ENCODE measurements around the gene ANKRD1. TPM values are rescaled to one million over a fixed set of nuclear protein-coding genes. Genes with fewer than 3 reads are reported as not detected.

ANKRD1 gene
- total RNA-seq, 1 donor from 2014 or later, result 156 TPM

DNA sequence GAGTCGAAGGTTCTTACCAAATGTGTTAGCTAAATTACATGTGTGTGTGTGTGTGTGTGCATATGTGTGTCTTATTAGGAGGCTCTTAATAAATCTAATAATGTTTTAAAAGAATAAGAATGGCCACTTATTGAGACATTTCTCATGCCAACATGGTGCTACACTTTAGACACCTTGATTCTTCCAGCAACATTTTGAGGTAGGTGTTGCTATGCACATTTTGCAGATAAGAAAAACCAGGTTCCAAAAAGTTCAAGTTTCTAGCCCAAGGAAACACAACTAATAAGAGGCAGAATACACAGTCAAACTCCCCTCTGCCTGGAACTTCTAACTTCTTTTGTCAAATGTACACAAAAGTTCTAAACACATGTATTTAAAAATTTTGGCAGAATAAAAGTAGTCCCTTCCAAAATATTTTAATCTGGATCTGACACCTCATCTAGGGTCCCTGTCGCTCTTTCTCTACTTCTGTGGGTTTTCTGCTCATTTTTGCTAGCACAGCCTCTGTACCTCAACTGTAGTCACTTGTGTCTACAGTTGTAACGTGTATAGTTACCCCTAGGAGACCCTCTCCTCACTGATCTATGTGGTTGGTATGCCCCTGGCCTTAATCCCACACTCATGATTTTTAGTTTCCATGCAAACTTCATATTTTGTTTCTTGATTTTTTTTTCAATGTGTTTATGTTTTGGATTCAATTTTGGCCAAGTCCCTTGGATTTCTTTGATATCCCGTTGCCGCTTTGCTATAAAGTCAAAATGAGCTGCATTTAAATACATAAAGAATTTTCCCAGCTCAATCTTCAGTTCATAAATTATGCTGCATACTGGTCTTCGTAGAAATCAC is 4.3 kb downstream of the ANKRD1 start:
- no peak overlapping the region for H3K27ac ChIP-seq
- ATAC-seq (no peak), DNase-seq (no peak)
- intact Hi-C loops (cut with DNase I), result no loop called here
- no peaks in the 10 kb centered on the region for H3K27me3 ChIP-seq
- no peaks in the 10 kb centered on the region for H3K9me3 ChIP-seq
- H3K36me3 ChIP-seq, result no peaks in the 10 kb centered on the region
- no peak overlapping the region for H3K4me3 ChIP-seq
- TF ChIP-seq, protein P1, sequence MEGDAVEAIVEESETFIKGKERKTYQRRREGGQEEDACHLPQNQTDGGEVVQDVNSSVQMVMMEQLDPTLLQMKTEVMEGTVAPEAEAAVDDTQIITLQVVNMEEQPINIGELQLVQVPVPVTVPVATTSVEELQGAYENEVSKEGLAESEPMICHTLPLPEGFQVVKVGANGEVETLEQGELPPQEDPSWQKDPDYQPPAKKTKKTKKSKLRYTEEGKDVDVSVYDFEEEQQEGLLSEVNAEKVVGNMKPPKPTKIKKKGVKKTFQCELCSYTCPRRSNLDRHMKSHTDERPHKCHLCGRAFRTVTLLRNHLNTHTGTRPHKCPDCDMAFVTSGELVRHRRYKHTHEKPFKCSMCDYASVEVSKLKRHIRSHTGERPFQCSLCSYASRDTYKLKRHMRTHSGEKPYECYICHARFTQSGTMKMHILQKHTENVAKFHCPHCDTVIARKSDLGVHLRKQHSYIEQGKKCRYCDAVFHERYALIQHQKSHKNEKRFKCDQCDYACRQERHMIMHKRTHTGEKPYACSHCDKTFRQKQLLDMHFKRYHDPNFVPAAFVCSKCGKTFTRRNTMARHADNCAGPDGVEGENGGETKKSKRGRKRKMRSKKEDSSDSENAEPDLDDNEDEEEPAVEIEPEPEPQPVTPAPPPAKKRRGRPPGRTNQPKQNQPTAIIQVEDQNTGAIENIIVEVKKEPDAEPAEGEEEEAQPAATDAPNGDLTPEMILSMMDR (IDR thresholded peaks at IDR 0.05), result no peak
- peaks cover 11% of the 10 kb centered on the region for H3K4me1 ChIP-seq

DNA sequence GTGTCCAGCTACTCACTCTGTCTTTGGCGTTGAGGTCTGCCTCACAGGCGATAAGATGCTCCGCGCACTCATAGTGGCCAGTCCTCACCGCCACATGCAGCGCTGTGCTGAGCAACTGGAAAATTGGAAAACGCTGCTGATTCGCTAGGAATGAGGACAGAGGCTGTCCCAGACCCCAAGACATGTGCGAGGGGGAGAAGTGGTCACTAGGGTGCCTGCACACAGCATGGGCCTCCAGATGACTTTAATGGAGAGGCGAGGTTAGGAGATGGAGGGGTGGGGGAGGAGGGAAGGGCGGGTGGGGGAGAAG is 5.2 kb downstream of the ANKRD1 start:
- no peak overlapping the region for H3K4me3 ChIP-seq
- no peaks in the 10 kb centered on the region for H3K27me3 ChIP-seq
- peaks cover 5% of the 10 kb centered on the region for H3K4me1 ChIP-seq
- no peak for ATAC-seq
- DNase-seq, result no peak
- no peaks in the 10 kb centered on the region for H3K9me3 ChIP-seq
- intact Hi-C loops (cut with DNase I), result no loop called here
- TF ChIP-seq, protein P1 (IDR thresholded peaks at IDR 0.05), result no peak
- H3K36me3 ChIP-seq, result no peaks in the 10 kb centered on the region
- no peak overlapping the region for H3K27ac ChIP-seq

DNA sequence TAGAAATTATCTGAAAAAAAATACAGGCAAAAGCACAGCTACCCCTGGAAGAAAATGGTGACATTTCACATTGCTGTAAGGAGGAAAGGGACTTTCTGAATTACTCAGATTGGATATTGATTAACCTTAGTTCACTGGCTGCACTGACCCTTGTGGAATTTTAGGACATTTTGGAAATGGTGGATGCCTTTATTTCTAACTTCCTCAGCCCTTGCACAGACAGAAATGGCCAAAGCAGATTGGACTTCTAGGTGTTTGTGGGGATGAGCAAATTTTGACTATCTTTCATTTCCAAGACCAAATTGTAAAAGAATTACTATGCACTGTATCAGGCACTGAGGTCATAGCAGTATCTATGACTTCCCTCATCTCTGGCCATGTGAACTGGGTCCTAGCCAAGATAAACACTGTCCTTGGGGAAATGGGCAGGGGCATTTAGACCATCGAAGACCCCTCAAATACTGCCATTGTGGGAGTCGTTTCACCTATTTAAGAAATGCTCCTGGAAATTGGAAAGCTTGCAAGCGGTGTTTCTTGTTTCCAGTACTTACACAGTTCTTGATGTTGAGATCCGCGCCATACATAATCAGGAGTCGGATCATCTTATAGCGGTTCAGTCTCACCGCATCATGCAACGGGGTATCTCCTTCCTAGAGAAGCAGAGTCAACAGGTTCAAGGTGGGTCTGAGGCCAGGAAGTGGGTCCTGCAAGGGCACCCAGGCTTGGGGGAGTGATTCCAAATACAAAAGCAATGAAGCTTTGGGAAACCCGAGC is 5.7 kb downstream of the ANKRD1 start:
- H3K9me3 ChIP-seq, result no peaks in the 10 kb centered on the region
- H3K27ac ChIP-seq, result no peak overlapping the region
- ATAC-seq (no peak), DNase-seq (no peak)
- TF ChIP-seq, protein P1 (IDR thresholded peaks at IDR 0.05), result no peak
- intact Hi-C loops (cut with DNase I), result no loop called here
- no peaks in the 10 kb centered on the region for H3K27me3 ChIP-seq
- peaks cover 5% of the 10 kb centered on the region for H3K4me1 ChIP-seq
- H3K36me3 ChIP-seq, result no peaks in the 10 kb centered on the region
- H3K4me3 ChIP-seq, result no peak overlapping the region

DNA sequence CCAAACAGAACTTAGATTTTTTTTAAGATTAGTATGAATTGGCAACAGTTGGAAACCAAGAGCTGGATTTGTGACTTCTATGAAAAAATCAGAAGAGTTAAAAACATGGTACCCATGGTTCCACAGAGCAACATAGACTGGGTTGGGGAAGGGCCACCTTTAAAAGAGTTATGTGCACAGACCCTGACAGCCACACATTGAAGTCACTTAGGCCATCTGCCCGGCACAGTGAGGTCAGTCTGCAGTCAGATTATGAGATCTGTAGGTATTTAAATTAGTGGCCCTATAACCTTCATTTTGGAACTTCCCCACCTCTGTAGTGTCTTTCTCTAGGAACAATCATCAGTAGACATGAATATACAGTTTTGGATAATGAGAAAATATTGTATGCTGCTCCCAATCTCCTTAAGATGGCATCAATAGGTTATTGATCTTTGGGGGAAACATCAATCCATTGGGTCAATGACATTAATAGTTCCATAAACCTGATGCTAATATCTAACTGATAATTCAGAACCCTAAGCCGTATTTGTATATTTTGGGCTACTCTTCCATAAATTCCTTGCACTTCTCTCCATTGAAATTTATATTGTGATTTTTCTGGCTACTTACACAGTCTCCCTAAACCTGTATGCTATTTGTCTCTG is 7.0 kb downstream of the ANKRD1 start:
- ATAC-seq (no peak), DNase-seq (no peak)
- intact Hi-C loops (cut with DNase I), result no loop called here
- H3K4me3 ChIP-seq, result no peak overlapping the region
- H3K9me3 ChIP-seq, result no peaks in the 10 kb centered on the region
- peaks cover 5% of the 10 kb centered on the region for H3K4me1 ChIP-seq
- no peak overlapping the region for H3K27ac ChIP-seq
- TF ChIP-seq, protein P1 (IDR thresholded peaks at IDR 0.05), result no peak
- H3K27me3 ChIP-seq, result no peaks in the 10 kb centered on the region
- H3K36me3 ChIP-seq, result no peaks in the 10 kb centered on the region

DNA sequence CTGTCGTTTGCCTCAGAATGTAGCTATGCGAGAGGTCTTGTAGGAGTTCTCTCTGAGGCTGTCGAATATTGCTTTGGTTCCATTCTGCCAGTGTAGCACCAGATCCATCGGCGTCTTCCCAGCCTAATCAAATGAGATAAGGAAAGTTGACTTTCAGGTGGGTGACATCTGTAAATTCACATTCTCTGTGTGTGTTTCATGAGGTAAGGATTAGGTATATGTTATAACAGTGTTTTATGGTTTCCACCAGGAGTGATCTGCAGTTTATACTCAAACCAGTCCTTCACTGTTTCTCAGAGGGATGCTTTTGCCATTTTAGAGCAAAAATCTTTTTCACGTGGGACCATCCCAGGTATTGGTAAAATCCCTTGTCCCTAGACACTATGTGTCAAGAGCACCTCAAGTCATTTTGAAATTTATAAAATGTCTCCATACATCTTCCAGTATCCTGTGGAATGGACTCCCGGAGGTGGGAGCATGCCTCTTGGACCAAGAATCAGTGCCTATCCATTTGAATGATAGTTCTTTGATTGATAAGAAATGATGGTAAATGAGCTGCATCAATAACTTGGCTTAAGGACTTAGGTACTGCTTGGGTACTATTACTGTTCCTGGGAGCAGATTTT is 7.9 kb downstream of the ANKRD1 start:
- no peak overlapping the region for H3K27ac ChIP-seq

More for the DNA sequence above, 7.9 kb downstream of the ANKRD1 start:
- Histone ChIP-seq H3K4me3 (no peak overlapping the region), H3K4me1 (peaks cover 5% of the 10 kb centered on the region), H3K27me3 (no peaks in the 10 kb centered on the region), H3K36me3 (no peaks in the 10 kb centered on the region), H3K9me3 (no peaks in the 10 kb centered on the region)
- ATAC-seq (no peak), DNase-seq (no peak)
- intact Hi-C loops (cut with DNase I), result no loop called here
- TF ChIP-seq, protein P1 (IDR thresholded peaks at IDR 0.05), result no peak
